Right lobe of liver (tissue), 6 donors: ENCODE data around the gene POC1A. TPM values are rescaled to one million over a fixed set of nuclear protein-coding genes. Genes with fewer than 3 reads are reported as not detected.

Source experiments
- ATAC-seq, 4 donors: fragments of 200-7000 bp; cut with Tn5 transposase; one replicate each; pipeline ENCODE4 v1.9.1; 2020; ENCODE audit warnings: mild to moderate bottlenecking in 4 of 4, moderate library complexity in 4 of 4
- DNase-seq, 3 donors: peaks; one replicate each; pipeline ENCODE4 v3.0.0-alpha.2; 2020
- H3K27ac ChIP-seq, 3 donors: fragments of 200-600 bp; one replicate each; pipeline ENCODE4 v1.8.0; 2022
- H3K27me3 ChIP-seq, 2 donors: fragments of 200-600 bp; one replicate each; pipeline ENCODE4 v1.8.0; 2022
- H3K36me3 ChIP-seq, 4 donors: fragments of 200-600 bp; sonication (generic) in 1 of 4; one replicate each; pipeline versions ENCODE4 v1.5.1 to v1.8.0; 2017 to 2022; ENCODE audit warnings: control low read depth in 1 of 4
- H3K4me1 ChIP-seq, 4 donors: fragments of 200-600 bp; sonication (generic) in 1 of 4; one replicate each; pipeline versions ENCODE4 v1.5.1 to v1.8.0; 2017 to 2022; ENCODE audit warnings: control low read depth in 1 of 4
- H3K4me3 ChIP-seq, 3 donors: fragments of 200-600 bp; one replicate each; pipeline ENCODE4 v1.8.0; 2022
- H3K9me3 ChIP-seq, 4 donors: fragments of 200-600 bp; sonication (generic) in 1 of 4; one replicate each; pipeline versions ENCODE4 v1.5.1 to v1.8.0; 2017 to 2022; ENCODE audit warnings: control low read depth in 1 of 4
- POLR2A ChIP-seq: fragments of 450-650 bp; IDR thresholded peaks from one replicate; pipeline ENCODE4 v1.6.1; 2017; ENCODE audit warnings: antibody characterized with exemption, mild to moderate bottlenecking
- WGBS: methylation state at CpG from one replicate; pipeline ENCODE4 v1.1.6; 2018; ENCODE audit warnings: low coverage, low lambda C conversion rate; ENCODE audit not compliant: insufficient coverage; ENCODE audit errors: missing lambda C conversion rate; 5-methylcytosine and 5-hydroxymethylcytosine counted together
- intact Hi-C, 2 donors: fragments of 100-400 bp; cut with DNase I; formaldehyde crosslinking; loops; one replicate each; pipeline versions ENCODE4 v1.11.2 to v1.14.1; 2022
- total RNA-seq, 6 experiments: library from RNA; depleted of rRNA in 2 of 6; stranded (reverse); fragments of >200 nt in 2 of 6; fragmentation: NEBNext Ultra II Directional in 3 of 6; extraction: Animal tissue kit (Norgen Biotek cat#: 25700) in 3 of 6; gene quantifications; one replicate each; pipeline versions ENCODE4 v1.1.0 to v1.2.4, GENCODE V29; 2016 to 2023
- TF ChIP-seq, protein P1 (sequence below), 4 donors: fragments of 200-600 bp in 3 of 4; fragments of 450-650 bp in 1 of 4; IDR thresholded peaks; one replicate each; pipeline versions ENCODE4 v1.5.1 to v1.8.0; 2016 to 2022; ENCODE audit warnings: antibody characterized with exemption in 4 of 4, mild to moderate bottlenecking in 2 of 4
- donor health status: DM: no; HTN: yes; CAD: no.
- donor health status: DM: no; HTN: no; CAD: no.
- donor health status: DM: no; HTN: no; CAD: no.
- donor health status: DM: no; HTN: yes; CAD: no.
- donor health status: DM: no; HTN: yes; CAD: no.

Gene POC1A
- total RNA-seq, 6 experiments from 2014 or later = 2.0 to 4.3 (median 3.2) TPM

- TF ChIP-seq, protein P1, sequence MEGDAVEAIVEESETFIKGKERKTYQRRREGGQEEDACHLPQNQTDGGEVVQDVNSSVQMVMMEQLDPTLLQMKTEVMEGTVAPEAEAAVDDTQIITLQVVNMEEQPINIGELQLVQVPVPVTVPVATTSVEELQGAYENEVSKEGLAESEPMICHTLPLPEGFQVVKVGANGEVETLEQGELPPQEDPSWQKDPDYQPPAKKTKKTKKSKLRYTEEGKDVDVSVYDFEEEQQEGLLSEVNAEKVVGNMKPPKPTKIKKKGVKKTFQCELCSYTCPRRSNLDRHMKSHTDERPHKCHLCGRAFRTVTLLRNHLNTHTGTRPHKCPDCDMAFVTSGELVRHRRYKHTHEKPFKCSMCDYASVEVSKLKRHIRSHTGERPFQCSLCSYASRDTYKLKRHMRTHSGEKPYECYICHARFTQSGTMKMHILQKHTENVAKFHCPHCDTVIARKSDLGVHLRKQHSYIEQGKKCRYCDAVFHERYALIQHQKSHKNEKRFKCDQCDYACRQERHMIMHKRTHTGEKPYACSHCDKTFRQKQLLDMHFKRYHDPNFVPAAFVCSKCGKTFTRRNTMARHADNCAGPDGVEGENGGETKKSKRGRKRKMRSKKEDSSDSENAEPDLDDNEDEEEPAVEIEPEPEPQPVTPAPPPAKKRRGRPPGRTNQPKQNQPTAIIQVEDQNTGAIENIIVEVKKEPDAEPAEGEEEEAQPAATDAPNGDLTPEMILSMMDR (IDR thresholded peaks at IDR 0.05) = peak in 2 of 4 donors; percentile 17 to 20
- peak; percentile 42 for TF ChIP-seq POLR2A
- Histone ChIP-seq H3K4me3 (peak overlapping the region in 1 of 3 donors; percentile 13), H3K9me3 (no peaks in the 10 kb centered on the region), H3K27ac (peak overlapping the region; percentile 79 to 100 (median 94)), H3K27me3 (no peaks in the 10 kb centered on the region), H3K36me3 (no peaks in the 10 kb centered on the region), H3K4me1 (peaks cover 0 to 52% (median 22%) of the 10 kb centered on the region in 4 donors)
- peak; percentile 59 to 84 (median 77) for ATAC-seq
- DNase-seq = peak; percentile 88 to 97 (median 96)
- intact Hi-C loops = no loop called here
- 29% methylated on average over 8 of the region's 15 CpGs for WGBS
Measured at GRCh38 chr3:52176951-52177700, 22.9 kb upstream of the POC1A start.

- 80% methylated on average over 2 of the region's 8 CpGs for WGBS
- no peak for TF ChIP-seq POLR2A
- TF ChIP-seq, protein P1 (IDR thresholded peaks at IDR 0.05) = no peak
- no peaks in the 10 kb centered on the region for H3K36me3 ChIP-seq
- ATAC-seq (no peak), DNase-seq (peak in 2 of 3 donors; percentile 10 to 40)
- H3K27me3 ChIP-seq = no peaks in the 10 kb centered on the region
- H3K9me3 ChIP-seq = no peaks in the 10 kb centered on the region
- peak overlapping the region; percentile 79 to 100 (median 94) for H3K27ac ChIP-seq
- H3K4me1 ChIP-seq = peaks cover 0 to 45% (median 18%) of the 10 kb centered on the region in 4 donors
- intact Hi-C loops = no loop called here
- H3K4me3 ChIP-seq = no peak overlapping the region
Measured at GRCh38 chr3:52176180-52176752, 22.0 kb upstream of the POC1A start.

- no peaks in the 10 kb centered on the region for H3K9me3 ChIP-seq
- intact Hi-C loops = no loop called here
- DNase-seq (peak in 2 of 3 donors; percentile 14 to 48), ATAC-seq (no peak)
- H3K4me1 ChIP-seq = peaks cover 0 to 47% (median 15%) of the 10 kb centered on the region in 4 donors
- H3K36me3 ChIP-seq = no peaks in the 10 kb centered on the region
- no peaks in the 10 kb centered on the region for H3K27me3 ChIP-seq
- TF ChIP-seq, protein P1 (IDR thresholded peaks at IDR 0.05) = no peak
- no peak for TF ChIP-seq POLR2A
- no peak overlapping the region for H3K4me3 ChIP-seq
- H3K27ac ChIP-seq = peak overlapping the region in 2 of 3 donors; percentile 94 to 100
- WGBS = 91% methylated on average over 6 of the region's 14 CpGs
Measured at GRCh38 chr3:52175416-52176179, 21.4 kb upstream of the POC1A start.

GRCh38 chr3:52174896-52175295 lies 20.7 kb upstream of the POC1A start:
- peak in 2 of 3 donors; percentile 12 to 46 for DNase-seq
- Histone ChIP-seq H3K4me3 (no peak overlapping the region), H3K36me3 (no peaks in the 10 kb centered on the region), H3K4me1 (peaks cover 0 to 45% (median 13%) of the 10 kb centered on the region in 4 donors), H3K27me3 (no peaks in the 10 kb centered on the region), H3K9me3 (no peaks in the 10 kb centered on the region), H3K27ac (no peak overlapping the region)
- intact Hi-C loops = no loop called here
- TF ChIP-seq POLR2A = no peak
- TF ChIP-seq, protein P1 (IDR thresholded peaks at IDR 0.05) = no peak
- ATAC-seq = no peak
- 74% methylated on average over 4 of the region's 9 CpGs for WGBS
